Rectal smooth muscle tissue (tissue), 1 donor: ENCODE results near the gene FBXL19.

Experiments
- H3K27ac ChIP-seq: one replicate; pipeline ENCODE4 v1.7.0; 2013; ENCODE audit warnings: low read depth, low read length, inconsistent platforms
- H3K27me3 ChIP-seq: one replicate; pipeline ENCODE4 v1.7.0; 2013; ENCODE audit warnings: low read length; ENCODE audit not compliant: control insufficient read depth, insufficient read depth
- H3K36me3 ChIP-seq: one replicate; pipeline ENCODE4 v1.7.0; 2013; ENCODE audit warnings: low read length; ENCODE audit not compliant: control insufficient read depth, insufficient read depth
- H3K4me1 ChIP-seq: one replicate; pipeline ENCODE4 v1.7.0; 2013; ENCODE audit warnings: low read length; ENCODE audit not compliant: control insufficient read depth, insufficient read depth
- H3K4me3 ChIP-seq: one replicate; pipeline ENCODE4 v1.7.0; 2013; ENCODE audit warnings: low read length
- H3K9ac ChIP-seq: one replicate; pipeline ENCODE4 v1.7.0; 2013; ENCODE audit warnings: low read length

FBXL19 gene

GRCh38 chr16:30923554-30924075 is at the start of gene FBXL19:
Gene FBXL19 (plus strand): TSS chr16:30923572. CDS start chr16:30925755, 2,183 bp downstream.
- H3K4me1 ChIP-seq = peaks cover 5% of the 10 kb centered on the region
- no peaks in the 10 kb centered on the region for H3K27me3 ChIP-seq
- H3K27ac ChIP-seq = peak within 1 kb of the TSS; percentile 100
- peak within 1 kb of the TSS; percentile 97 for H3K4me3 ChIP-seq
- no peaks in the 10 kb centered on the region for H3K36me3 ChIP-seq
- peak within 1 kb of the TSS; percentile 75 for H3K9ac ChIP-seq

- Histone ChIP-seq H3K27ac (peak overlapping the region; percentile 93), H3K4me3 (peak overlapping the region; percentile 98), H3K36me3 (peaks cover 3% of the 10 kb centered on the region), H3K9ac (peak overlapping the region; percentile 82), H3K4me1 (peaks cover 11% of the 10 kb centered on the region), H3K27me3 (no peaks in the 10 kb centered on the region)
These were observed 49.0 kb upstream of the FBXL19 start for GRCh38 chr16:30874244-30874820.

GRCh38 chr16:30874821-30875717 is 48.3 kb upstream of the FBXL19 start:
- H3K27ac ChIP-seq = peak overlapping the region; percentile 93
- peaks cover 11% of the 10 kb centered on the region for H3K4me1 ChIP-seq
- H3K4me3 ChIP-seq = peak overlapping the region; percentile 98
- peak overlapping the region; percentile 93 for H3K9ac ChIP-seq
- no peaks in the 10 kb centered on the region for H3K27me3 ChIP-seq
- H3K36me3 ChIP-seq = peaks cover 3% of the 10 kb centered on the region

- Histone ChIP-seq H3K36me3 (peaks cover 3% of the 10 kb centered on the region), H3K9ac (peak overlapping the region; percentile 93), H3K4me1 (peaks cover 11% of the 10 kb centered on the region), H3K27ac (peak overlapping the region; percentile 93), H3K4me3 (peak overlapping the region; percentile 98), H3K27me3 (no peaks in the 10 kb centered on the region)
These were observed 47.2 kb upstream of the FBXL19 start for GRCh38 chr16:30875871-30876801.

GRCh38 chr16:30876867-30877266 is 46.5 kb upstream of the FBXL19 start:
- peak overlapping the region; percentile 27 for H3K9ac ChIP-seq
- H3K4me3 ChIP-seq = peak overlapping the region; percentile 98
- no peaks in the 10 kb centered on the region for H3K27me3 ChIP-seq
- H3K4me1 ChIP-seq = peaks cover 11% of the 10 kb centered on the region
- no peak overlapping the region for H3K27ac ChIP-seq
- peaks cover 3% of the 10 kb centered on the region for H3K36me3 ChIP-seq

- Histone ChIP-seq H3K4me1 (no peaks in the 10 kb centered on the region), H3K27ac (no peak overlapping the region), H3K9ac (no peak overlapping the region), H3K27me3 (no peaks in the 10 kb centered on the region), H3K36me3 (no peaks in the 10 kb centered on the region), H3K4me3 (no peak overlapping the region)
These were observed 40.7 kb upstream of the FBXL19 start for GRCh38 chr16:30882429-30883310.

GRCh38 chr16:30884760-30885159 is 38.6 kb upstream of the FBXL19 start:
- peaks cover 8% of the 10 kb centered on the region for H3K36me3 ChIP-seq
- no peaks in the 10 kb centered on the region for H3K27me3 ChIP-seq

GRCh38 chr16:30885196-30885595 is 38.2 kb upstream of the FBXL19 start:
- Histone ChIP-seq H3K27me3 (no peaks in the 10 kb centered on the region), H3K36me3 (peaks cover 8% of the 10 kb centered on the region), H3K9ac (no peak overlapping the region), H3K4me1 (no peaks in the 10 kb centered on the region), H3K27ac (no peak overlapping the region), H3K4me3 (no peak overlapping the region)

More at GRCh38 chr16:30884760-30885159, 38.6 kb upstream of the FBXL19 start:
- Histone ChIP-seq H3K4me3 (no peak overlapping the region), H3K27ac (no peak overlapping the region), H3K4me1 (no peaks in the 10 kb centered on the region), H3K9ac (no peak overlapping the region)

GRCh38 chr16:30886145-30886544 is 37.2 kb upstream of the FBXL19 start:
- Histone ChIP-seq H3K36me3 (peaks cover 8% of the 10 kb centered on the region), H3K9ac (no peak overlapping the region), H3K27me3 (no peaks in the 10 kb centered on the region)

GRCh38 chr16:30887927-30888326 is 35.4 kb upstream of the FBXL19 start:
- no peaks in the 10 kb centered on the region for H3K27me3 ChIP-seq
- H3K36me3 ChIP-seq = peaks cover 8% of the 10 kb centered on the region
- H3K9ac ChIP-seq = no peak overlapping the region
- H3K4me1 ChIP-seq = peaks cover 4% of the 10 kb centered on the region
- no peak overlapping the region for H3K27ac ChIP-seq
- H3K4me3 ChIP-seq = no peak overlapping the region

More at GRCh38 chr16:30886145-30886544, 37.2 kb upstream of the FBXL19 start:
- Histone ChIP-seq H3K4me3 (no peak overlapping the region), H3K4me1 (no peaks in the 10 kb centered on the region), H3K27ac (no peak overlapping the region)

- Histone ChIP-seq H3K27ac (no peak overlapping the region), H3K4me3 (no peak overlapping the region), H3K36me3 (peaks cover 8% of the 10 kb centered on the region), H3K4me1 (peaks cover 6% of the 10 kb centered on the region), H3K9ac (no peak overlapping the region), H3K27me3 (no peaks in the 10 kb centered on the region)
These were observed 34.4 kb upstream of the FBXL19 start for GRCh38 chr16:30888856-30889499.
